T-helper 2 cell treated with Interferon-gamma antibody and Interleukin-4, amounts not matched to agents 5 μg/mL and 100 μg/mL, for 36 hours (primary cell): Measurements from ENCODE around the gene GNB1L.
A peak's percentile ranks its signal among the peaks of the same experiment; 100 is the strongest.

Experiments
- DNase-seq: peaks from one replicate; pipeline ENCODE4 v3.0.0; 2021; ENCODE audit warnings: low spot score
- H3K27ac Mint-ChIP-seq: one replicate; pipeline ENCODE4 v1.8.0; 2021; ENCODE audit warnings: mild to moderate bottlenecking, mixed read lengths
- H3K27me3 Mint-ChIP-seq: one replicate; pipeline ENCODE4 v1.8.0; 2021; ENCODE audit warnings: low read depth, mixed read lengths
- H3K36me3 Mint-ChIP-seq: one replicate; pipeline ENCODE4 v1.8.0; 2021; ENCODE audit warnings: low read depth, mixed read lengths
- H3K4me1 Mint-ChIP-seq: one replicate; pipeline ENCODE4 v1.8.0; 2021; ENCODE audit warnings: low read depth, mixed read lengths
- H3K4me3 Mint-ChIP-seq: one replicate; pipeline ENCODE4 v1.8.0; 2022; ENCODE audit warnings: mild to moderate bottlenecking, moderate library complexity, mixed read lengths
- H3K9me3 Mint-ChIP-seq: one replicate; pipeline ENCODE4 v1.8.0; 2021; ENCODE audit warnings: mixed read lengths

Gene GNB1L

DNA sequence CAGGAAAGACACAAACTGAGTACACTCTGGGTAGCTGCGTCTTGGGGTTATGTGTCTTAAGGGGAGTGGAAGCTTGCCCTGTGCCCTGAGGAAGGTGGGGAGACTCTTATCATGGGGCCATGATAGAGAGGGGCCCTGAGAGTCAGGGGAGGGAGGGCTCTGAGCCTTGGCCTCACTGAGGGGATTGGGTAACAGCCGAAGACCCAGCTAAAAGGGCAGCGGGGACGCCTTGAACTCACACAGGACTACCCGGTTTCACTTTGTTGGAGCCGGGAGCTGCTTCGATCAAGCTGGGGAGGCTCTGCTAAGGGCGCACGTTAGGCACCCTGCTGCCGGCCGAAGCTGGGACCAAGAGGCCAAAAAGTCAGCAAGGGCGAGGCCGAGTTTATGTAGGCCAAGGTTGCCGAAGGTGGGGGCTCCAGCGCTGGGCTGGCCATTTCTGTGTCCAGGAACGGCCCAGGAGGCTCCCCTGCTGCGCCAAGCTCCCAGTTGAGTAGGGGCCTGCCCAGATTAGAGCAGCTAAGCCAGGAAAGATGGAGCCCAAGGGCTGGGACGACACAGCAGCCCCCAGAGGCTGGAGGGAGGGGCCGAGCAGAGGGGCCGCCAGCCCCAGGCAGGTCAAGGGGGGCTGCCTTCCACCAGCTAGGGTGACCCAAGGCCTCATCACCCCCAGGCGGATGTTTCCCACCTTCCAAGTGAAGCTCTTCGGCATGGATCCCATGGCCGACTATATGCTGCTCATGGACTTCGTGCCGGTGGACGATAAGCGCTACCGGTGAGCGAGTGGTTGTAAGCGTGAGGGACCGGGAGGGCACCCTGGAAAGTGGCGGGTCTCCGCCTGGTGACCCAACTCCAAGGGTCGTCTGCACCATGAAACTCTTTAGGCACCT, 91.9 kb downstream of the GNB1L start:
- no peak for DNase-seq
- Mint-ChIP-seq H3K36me3 (peaks cover 2% of the 10 kb centered on the region), H3K4me3 (no peak overlapping the region), H3K27ac (no peak overlapping the region), H3K4me1 (peaks cover 15% of the 10 kb centered on the region), H3K9me3 (no peaks in the 10 kb centered on the region), H3K27me3 (peaks cover 59% of the 10 kb centered on the region)

DNA sequence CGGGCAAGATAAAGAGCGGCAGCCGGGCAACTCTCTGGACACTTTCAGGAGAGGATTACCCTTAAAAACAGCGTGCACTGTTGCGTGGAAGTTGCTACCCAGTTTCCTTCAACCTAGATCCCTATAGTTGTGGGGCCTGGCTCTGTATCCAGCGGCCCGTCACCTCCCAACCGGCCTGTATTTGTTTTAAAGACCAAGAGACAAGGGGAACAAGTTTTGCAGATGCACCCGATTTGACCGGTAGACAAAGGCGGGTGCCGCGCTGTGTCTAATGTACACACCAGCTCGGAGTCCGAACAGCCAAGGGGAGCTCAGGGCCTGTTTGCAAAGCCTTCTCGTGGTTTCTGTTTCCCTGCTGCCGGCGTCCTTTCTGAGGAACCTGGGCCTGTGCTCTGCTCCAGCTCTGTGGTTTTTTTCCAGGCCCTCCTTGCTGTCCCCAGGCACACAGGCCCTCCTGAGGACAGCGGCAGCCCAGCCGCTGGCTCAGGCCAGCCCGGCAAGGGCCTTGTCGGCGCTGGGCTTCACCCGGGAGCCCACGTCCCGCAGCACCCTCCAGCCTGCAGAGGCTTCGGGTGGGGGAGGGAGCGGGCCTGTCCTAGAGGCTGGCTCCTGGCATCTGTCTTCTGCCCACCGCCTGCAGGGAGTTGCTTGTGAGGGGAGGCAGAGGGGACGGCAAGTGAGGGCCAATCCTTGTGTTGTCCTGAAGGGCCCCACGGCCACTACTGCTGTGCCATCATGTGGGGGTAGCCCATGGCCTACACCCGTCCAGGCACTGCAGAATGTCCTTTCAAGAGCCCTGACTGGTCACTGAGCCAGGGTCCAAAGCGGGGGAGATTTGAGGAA, 92.7 kb downstream of the GNB1L start:
- Mint-ChIP-seq H3K4me3 (no peak overlapping the region), H3K9me3 (no peaks in the 10 kb centered on the region), H3K27me3 (peaks cover 58% of the 10 kb centered on the region), H3K4me1 (peaks cover 18% of the 10 kb centered on the region), H3K27ac (peak overlapping the region; percentile 45), H3K36me3 (peaks cover 2% of the 10 kb centered on the region)
- no peak for DNase-seq

DNA sequence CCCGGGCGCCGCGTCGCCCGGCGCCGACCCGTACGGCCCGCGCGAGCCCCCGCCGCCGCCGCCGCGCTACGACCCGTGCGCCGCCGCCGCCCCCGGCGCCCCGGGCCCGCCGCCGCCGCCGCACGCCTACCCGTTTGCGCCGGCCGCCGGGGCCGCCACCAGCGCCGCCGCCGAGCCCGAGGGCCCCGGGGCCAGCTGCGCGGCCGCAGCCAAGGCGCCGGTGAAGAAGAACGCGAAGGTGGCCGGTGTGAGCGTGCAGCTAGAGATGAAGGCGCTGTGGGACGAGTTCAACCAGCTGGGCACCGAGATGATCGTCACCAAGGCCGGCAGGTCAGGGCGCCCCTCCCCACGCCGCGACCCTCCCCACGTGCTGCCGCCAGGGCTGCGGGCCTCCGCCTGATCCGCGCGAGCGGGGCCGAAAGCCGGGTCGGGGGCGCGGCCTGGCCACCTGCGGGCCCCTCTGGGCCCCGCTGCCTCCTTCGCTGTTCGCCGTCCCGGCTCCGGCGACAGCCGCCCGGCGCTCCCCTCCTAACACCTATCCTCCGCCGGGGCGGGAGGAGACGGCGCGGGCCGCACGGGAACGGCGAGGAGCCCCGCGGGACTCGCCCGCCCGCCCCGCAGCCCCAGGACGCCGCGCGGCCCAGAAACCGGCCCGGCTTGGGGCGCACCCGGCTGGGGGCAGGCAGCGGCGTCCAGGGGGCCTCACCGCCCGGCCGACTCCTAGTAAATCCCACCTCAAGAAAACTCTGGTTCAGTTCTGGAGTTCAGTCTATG, 93.5 kb downstream of the GNB1L start:
- Mint-ChIP-seq H3K27me3 (peaks cover 63% of the 10 kb centered on the region), H3K9me3 (no peaks in the 10 kb centered on the region), H3K4me1 (peaks cover 21% of the 10 kb centered on the region), H3K4me3 (no peak overlapping the region), H3K36me3 (peaks cover 2% of the 10 kb centered on the region), H3K27ac (peak overlapping the region; percentile 45)
- no peak for DNase-seq

DNA sequence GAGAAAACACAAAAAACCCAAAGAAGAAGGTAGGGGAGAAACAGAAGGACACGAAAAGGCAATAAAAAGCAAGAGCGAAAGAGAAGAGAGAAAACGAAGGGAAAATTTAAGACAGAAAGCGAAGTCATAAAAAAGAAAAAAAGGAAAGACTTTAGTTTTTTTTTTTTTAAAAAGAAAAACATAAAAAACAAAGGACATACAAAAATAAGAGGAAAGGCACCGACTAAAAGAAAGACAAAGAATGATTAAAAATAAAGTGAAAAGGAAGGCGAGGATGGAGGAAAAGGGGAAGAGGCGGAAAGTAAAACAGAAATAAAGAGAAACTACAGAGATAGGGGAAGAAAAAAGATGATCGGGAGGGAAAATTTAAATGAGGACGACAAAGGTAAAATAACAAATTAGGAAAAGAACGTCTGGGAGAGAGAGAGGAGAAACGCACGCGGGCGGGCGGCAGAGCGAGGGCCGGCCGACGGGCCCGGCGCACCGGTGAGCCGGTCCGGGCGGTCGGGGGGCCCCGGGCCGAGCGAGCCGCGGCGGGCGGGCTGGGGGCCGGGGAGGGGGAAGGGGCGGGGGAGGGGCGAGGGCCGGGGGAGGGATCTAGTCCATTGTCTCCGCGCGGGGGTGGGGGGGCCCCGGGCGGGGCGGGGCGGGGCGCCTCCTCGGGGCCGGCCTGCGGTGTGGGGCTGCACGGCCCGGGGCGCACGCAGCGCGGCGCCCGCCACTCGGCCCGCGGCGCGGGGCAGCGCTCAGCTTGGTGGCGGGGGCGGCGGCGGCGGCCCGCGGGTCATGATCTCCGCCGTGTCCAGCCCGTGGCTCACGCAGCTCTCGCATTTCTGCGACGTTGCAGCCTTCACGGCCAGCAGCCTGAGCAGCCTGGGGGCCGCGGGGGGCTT, 94.4 kb downstream of the GNB1L start, which contains the start of gene TBX1:
TSS of gene TBX1 (plus strand) at position 721 of the 893 bp plus-strand sequence. CDS start at position 787, 66 bp downstream.
- peaks cover 67% of the 10 kb centered on the region for H3K27me3 Mint-ChIP-seq
- peak within 1 kb of the TSS; percentile 53 for H3K27ac Mint-ChIP-seq
- no peaks in the 10 kb centered on the region for H3K9me3 Mint-ChIP-seq
- peak within 1 kb of the TSS; percentile 79 for H3K4me3 Mint-ChIP-seq
- no peak for DNase-seq
- H3K36me3 Mint-ChIP-seq, result peaks cover 2% of the 10 kb centered on the region
- peaks cover 20% of the 10 kb centered on the region for H3K4me1 Mint-ChIP-seq

DNA sequence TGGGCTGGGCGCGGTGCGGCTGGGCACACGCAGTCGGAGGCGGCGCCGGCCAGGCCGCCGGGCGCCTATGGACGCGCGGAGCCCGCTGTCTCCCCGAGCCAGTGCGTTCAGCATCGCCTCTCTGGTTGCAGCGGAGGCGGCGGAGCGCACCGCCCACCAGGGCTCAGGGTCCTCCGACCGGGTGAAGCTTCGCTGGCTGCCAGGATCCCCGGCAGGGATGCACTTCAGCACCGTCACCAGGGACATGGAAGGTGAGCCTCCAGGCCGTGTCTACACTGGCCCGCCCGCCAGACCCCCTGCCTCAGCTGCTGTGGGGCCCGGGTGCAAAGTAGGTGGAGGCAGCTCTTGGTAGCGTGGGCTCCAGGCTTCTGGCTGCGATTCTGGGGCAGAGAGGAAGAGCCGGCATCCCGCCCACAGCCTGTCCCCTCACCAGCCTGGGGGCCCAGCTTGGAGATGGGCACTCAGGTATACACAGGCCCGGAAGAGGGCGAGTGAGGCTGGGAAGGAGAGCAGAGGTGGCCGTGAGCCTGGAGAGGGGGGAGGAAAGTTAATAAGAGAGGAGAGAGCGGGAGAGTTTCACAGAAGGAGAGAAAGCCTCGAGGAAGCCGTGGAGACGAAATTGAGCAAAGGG, 95.1 kb downstream of the GNB1L start:
- H3K9me3 Mint-ChIP-seq, result no peaks in the 10 kb centered on the region
- peak overlapping the region; percentile 79 for H3K4me3 Mint-ChIP-seq
- peaks cover 20% of the 10 kb centered on the region for H3K4me1 Mint-ChIP-seq
- H3K27ac Mint-ChIP-seq, result peak overlapping the region; percentile 53
- peaks cover 67% of the 10 kb centered on the region for H3K27me3 Mint-ChIP-seq
- peaks cover 2% of the 10 kb centered on the region for H3K36me3 Mint-ChIP-seq
- no peak for DNase-seq

DNA sequence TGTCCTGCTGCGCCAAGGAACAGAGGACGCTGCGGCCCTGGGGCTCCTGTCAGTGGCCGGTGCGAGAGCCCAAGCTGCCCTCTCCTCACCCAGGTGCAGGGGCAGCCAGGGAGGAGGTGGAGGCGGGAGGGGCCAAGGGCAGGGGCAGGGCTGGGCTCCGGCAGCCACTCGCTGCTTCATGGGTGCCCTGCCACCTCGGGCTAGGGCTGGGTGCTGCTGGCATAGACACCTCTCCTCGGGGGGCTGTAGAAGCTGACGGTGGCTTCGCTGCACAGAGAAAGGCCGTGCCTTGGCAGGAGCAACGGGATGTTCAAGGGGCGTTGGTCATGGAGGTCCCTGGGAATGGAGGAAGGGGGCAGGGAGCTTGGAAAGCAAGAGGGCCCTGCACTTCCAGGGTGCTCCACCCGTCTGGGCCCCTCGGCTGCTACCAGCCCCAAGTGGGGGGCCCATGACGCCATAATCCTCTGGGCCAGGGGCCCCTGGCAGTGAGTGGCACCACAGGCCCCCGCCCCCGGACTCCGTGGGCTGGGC, 95.7 kb downstream of the GNB1L start:
- H3K9me3 Mint-ChIP-seq, result no peaks in the 10 kb centered on the region
- peaks cover 20% of the 10 kb centered on the region for H3K4me1 Mint-ChIP-seq

DNA sequence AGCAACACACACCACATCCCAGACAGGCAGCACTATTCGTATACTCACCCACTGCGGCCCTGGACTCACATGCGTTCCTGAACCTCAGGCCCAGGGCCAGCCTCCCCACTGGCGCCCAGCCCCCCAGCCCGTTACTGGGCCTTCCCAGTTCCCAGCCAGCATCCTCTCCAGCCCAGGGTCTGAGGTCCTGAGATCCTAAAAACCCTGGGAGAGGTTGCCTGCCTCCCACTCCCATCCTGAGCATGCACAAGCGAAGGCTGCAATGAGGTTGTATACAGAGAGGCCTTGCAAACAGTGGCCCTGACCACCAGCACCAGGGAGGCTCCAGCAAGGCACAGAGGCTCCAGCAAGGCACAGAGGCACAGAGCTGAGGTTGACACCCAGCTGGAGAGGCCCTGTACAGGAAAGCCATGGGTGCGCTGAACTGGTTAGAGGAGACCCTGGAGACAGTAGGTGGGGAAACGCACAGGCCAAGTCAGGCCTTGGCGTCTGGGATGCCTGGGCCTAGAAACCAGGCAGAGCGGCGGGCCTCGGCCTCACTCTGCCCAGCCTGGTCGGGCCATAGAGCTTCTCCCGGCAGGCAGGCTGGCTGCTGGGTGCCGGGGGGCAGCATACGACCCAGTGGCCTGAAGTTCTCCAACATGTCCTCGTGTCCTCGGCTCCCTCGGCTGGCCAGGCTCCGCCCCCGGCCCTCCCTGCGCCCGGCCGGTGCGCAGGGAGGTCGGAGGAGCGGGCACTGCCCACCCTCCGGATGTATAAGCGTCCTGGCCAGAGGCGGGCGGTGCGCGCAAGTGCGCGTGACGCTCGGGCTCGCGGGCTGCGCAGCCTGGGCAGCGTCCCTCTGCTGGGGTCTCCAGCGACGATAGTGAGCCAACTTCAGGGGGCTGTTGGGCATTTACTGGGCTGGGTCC, 96.4 kb downstream of the GNB1L start:
- DNase-seq, result no peak
- Mint-ChIP-seq H3K9me3 (no peaks in the 10 kb centered on the region), H3K27me3 (peaks cover 66% of the 10 kb centered on the region), H3K36me3 (peaks cover 2% of the 10 kb centered on the region), H3K4me3 (peak overlapping the region; percentile 73), H3K27ac (no peak overlapping the region), H3K4me1 (peaks cover 20% of the 10 kb centered on the region)

More for the DNA sequence above, 95.7 kb downstream of the GNB1L start:
- peaks cover 2% of the 10 kb centered on the region for H3K36me3 Mint-ChIP-seq
- H3K27ac Mint-ChIP-seq, result no peak overlapping the region
- peaks cover 68% of the 10 kb centered on the region for H3K27me3 Mint-ChIP-seq
- H3K4me3 Mint-ChIP-seq, result no peak overlapping the region
- DNase-seq, result no peak

DNA sequence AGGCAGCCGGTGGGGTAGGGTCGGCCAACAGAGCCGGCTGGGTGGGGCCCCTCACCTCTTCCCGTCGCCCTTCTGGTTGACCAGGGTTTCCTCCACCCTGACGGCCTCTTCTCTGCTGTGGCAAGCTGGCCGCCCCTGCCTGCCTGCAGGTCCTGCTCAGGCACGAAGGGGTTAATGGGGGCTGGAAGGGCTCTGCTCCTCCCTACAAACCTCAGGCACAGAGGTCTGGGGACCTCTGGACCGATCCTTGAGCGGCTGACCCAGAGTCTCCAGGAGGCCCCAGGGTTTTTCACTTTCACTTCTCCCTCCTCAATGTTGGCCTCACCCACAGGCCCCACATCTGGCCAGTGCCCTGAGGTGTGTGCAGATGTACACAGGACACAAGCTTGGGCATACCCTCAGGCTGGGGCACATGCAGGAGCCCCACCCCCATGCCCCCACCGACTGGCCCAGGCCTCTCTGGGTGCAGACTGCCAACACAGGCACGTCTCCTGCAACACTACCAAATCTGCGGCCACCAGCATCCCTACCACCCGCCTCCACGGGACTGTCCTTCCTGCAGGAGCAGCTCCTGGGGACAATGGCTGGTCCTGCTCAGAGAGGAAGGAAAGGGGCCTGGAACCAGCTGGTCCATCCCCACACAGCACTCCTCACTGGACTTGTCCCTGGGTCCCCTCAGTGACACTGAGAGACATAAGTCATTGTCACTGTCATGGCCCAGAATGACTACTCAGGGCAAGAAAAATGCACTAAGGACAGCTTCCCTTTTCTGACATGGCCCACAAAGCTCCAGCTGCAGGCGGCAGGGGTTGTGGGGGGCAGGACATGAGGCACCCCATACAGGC, 97.3 kb downstream of the GNB1L start:
- Mint-ChIP-seq H3K4me1 (peaks cover 20% of the 10 kb centered on the region), H3K27ac (no peak overlapping the region), H3K9me3 (no peaks in the 10 kb centered on the region), H3K4me3 (peak overlapping the region; percentile 73), H3K27me3 (peaks cover 68% of the 10 kb centered on the region), H3K36me3 (peaks cover 2% of the 10 kb centered on the region)
- no peak for DNase-seq

DNA sequence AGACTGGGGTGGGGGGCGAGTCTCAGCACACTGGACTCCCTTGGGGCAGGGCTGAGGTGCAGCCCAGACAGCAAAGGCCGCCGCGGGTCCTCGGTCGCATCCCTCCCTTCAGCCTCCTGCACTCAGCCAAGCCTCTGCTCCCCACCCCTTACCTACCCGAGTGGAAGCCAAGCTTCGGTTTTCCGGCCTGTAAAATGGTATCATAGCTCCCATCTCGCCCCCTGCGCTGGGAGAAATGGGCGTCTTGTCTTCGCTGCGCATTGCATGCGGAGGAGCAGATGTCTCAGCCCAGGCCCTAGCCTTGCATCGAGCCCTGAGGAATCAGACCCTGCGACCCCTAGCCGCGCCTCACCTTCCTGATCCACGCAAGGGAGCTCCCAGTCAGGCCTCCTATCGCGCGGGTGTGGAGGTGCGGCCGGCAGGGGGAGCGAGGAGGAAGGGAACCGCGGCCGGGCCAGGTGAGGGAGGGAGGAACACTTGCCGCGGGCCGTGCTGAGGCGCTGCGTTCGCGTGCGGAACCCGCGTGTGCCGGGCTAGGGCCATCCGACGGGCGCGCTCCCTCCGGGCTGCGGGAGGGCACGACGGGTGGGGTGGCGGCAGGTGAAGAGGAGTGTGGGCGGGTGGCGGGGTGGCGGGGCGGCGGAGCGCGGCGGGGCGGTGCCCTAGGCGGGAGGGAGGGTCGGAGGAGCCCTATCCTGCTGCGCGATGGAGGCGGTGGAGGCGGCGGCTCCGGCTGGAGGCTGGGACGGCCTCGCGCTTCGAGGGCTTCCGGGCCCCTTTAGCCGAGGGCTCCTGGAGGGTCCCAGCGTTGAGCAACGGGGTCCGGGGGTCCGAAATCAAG, 98.2 kb downstream of the GNB1L start:
- H3K9me3 Mint-ChIP-seq, result no peaks in the 10 kb centered on the region
- H3K27me3 Mint-ChIP-seq, result peaks cover 62% of the 10 kb centered on the region
- H3K27ac Mint-ChIP-seq, result no peak overlapping the region
- peaks cover 18% of the 10 kb centered on the region for H3K4me1 Mint-ChIP-seq
- peak overlapping the region; percentile 32 for H3K4me3 Mint-ChIP-seq
- H3K36me3 Mint-ChIP-seq, result peaks cover 2% of the 10 kb centered on the region
- DNase-seq, result peak; percentile 42

DNA sequence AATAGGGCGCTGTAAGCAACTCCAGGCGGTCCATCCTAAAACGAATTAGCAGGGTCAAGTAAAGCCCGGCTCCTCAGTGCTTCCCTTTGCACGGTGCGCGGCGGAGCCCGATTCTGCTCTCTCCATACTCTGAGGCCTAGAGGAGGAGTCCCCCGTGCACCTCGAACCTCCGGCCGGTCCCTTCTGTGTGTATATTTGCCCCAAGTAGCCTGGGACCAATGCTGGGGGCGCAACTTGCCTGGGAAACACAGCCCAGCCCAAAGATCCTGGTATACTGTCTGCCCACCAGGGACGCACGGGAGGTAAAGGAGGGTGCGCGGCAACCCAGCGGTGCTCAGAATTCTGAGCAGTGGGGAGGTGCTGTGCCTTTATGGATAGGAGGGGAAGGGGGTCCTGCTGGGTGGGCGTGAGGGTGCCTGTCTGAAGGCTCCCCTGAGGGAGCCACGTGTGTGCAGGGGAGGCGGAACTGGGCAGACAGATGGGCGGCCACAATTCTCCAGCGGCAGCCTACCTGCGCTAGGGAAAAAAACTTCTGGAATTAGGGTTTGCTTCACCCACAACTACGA, 98.9 kb downstream of the GNB1L start:
- Mint-ChIP-seq H3K27me3 (peaks cover 61% of the 10 kb centered on the region), H3K36me3 (peaks cover 2% of the 10 kb centered on the region), H3K27ac (no peak overlapping the region), H3K9me3 (no peaks in the 10 kb centered on the region), H3K4me1 (peaks cover 18% of the 10 kb centered on the region), H3K4me3 (peak overlapping the region; percentile 24)
- DNase-seq, result no peak
